ENCODE measurements around the gene CAVIN3. TPM values are rescaled to one million over a fixed set of nuclear protein-coding genes. Genes with fewer than 3 reads are reported as not detected.

Gene CAVIN3
- total and polyA plus RNA-seq, 2 of the 8 experiments (the other 6 are each of a cell fraction or from before 2014, with no cell fraction given) = 17.7 to 26.4 TPM

DNA sequence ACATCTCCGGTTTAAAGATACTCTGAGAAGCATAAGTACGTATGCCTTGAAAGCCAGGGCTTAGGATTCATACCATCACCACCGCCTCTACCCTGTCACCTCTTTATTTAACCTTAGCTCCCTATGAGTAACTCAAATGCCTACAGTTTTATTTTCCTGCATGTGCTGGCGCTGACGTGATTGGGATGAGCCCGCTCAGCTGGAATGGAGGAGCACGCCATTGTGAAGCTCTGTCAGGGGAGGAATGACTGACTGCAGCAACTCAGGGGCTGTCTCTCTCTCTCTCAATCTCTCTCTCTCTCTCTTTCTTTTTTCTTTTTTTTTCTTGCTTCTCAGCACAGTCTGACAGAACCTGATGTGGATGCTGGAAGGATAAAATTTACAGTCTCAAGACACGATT, 12.4 kb downstream of the CAVIN3 start:
- no peak overlapping the region for H3K27ac ChIP-seq (ENCODE audit: low read depth, low read length)
- no peak overlapping the region for H3K23ac ChIP-seq (ENCODE audit: insufficient read length)
- no peak overlapping the region for H3K4me2 ChIP-seq (ENCODE audit: insufficient read depth in 1 of 2, low read depth in 2 of 2, low read length in 2 of 2)
- H3K79me2 ChIP-seq (ENCODE audit: control insufficient read depth in 1 of 2, insufficient read depth in 2 of 2, low read length in 2 of 2) = no peaks in the 10 kb centered on the region
- H3K4me3 ChIP-seq (ENCODE audit: extremely low read depth in 1 of 4, insufficient read depth in 2 of 4, low read depth in 3 of 4, low read length in 4 of 4) = no peak overlapping the region
- CTCF ChIA-PET (ENCODE audit: partially characterized antibody) = interaction anchor here (0.7 to 8.5 kb wide), 15 partner anchors 10 to 307 kb away, joined by 3 to 101 read pairs (median 11); partner anchors contain the start of genes CAVIN3 and CCKBR
- no peak overlapping the region for H2BK20ac ChIP-seq (ENCODE audit: low read length)
- H3K18ac ChIP-seq (ENCODE audit: extremely low read depth, low read length) = no peak overlapping the region
- peaks cover 0 to 7% (median 4%) of the 10 kb centered on the region in 4 experiments; a peak in 2 of 7 replicates for H3K4me1 ChIP-seq (replicated peaks in 1 of 4; ENCODE audit: control insufficient read depth in 3 of 4, insufficient read depth in 4 of 4, low read length in 3 of 4)
- H3K14ac ChIP-seq (ENCODE audit: insufficient read length) = no peak overlapping the region
- no peaks in the 10 kb centered on the region for H4K20me1 ChIP-seq (replicated peaks in 1 of 2; ENCODE audit: control insufficient read depth in 1 of 2, insufficient read depth in 2 of 2, low read length in 2 of 2)
- no peak overlapping the region for H2BK15ac ChIP-seq (ENCODE audit: low read length)
- peak overlapping the region; percentile 40 for H3K56ac ChIP-seq (replicated peaks; ENCODE audit: insufficient read length, low read depth, low read length)
- FAIRE-seq (no peak), DNase-seq (ENCODE audit: low read depth in 1 of 2, low spot score in 2 of 2) (no peak)
- no peaks in the 10 kb centered on the region for H3K27me3 ChIP-seq (replicated peaks in 1 of 4; ENCODE audit: control insufficient read depth in 3 of 4, extremely low read depth in 1 of 4, insufficient read depth in 3 of 4, low read length in 3 of 4)
- no peak overlapping the region for H2BK5ac ChIP-seq (ENCODE audit: low read depth, low read length)
- H4K8ac ChIP-seq (ENCODE audit: extremely low read depth, insufficient read depth, low read length) = no peak overlapping the region
- no peaks in the 10 kb centered on the region for H3K36me3 ChIP-seq (ENCODE audit: control insufficient read depth in 2 of 4, insufficient read depth in 4 of 4, low read length in 3 of 4)
- H2BK12ac ChIP-seq (ENCODE audit: low read depth, low read length) = no peak overlapping the region
- no peak overlapping the region for H3K4ac ChIP-seq (replicated peaks; ENCODE audit: insufficient read length, low read depth, low read length)
- WGBS, 2 experiments (ENCODE audit: extremely low coverage in 1 of 2, insufficient coverage in 1 of 2, insufficient read length in 1 of 2, insufficient replicate concordance in 2 of 2, low coverage in 1 of 2, low lambda C conversion rate in 2 of 2, missing lambda C conversion rate in 1 of 2) = 59% methylated on average over 8 of the region's 8 CpGs; no CpG with 5 or more reads in 1 of the 2 experiments
- H3K23me2 ChIP-seq (ENCODE audit: low read depth, low read length) = no peaks in the 10 kb centered on the region
- H2AK5ac ChIP-seq (ENCODE audit: low read depth, low read length) = no peak overlapping the region
- no peak overlapping the region for H4K5ac ChIP-seq (ENCODE audit: insufficient read length, low read depth, low read length)
- H3K79me1 ChIP-seq (ENCODE audit: low read depth, low read length) = no peaks in the 10 kb centered on the region
- TF ChIP-seq YY1 (IDR thresholded peaks at IDR 0.05; ENCODE audit: low read depth, low read length) (0 out of 2 replicates have a peak, but pooled peaks have one; percentile 36), ASH2L (IDR thresholded peaks at IDR 0.05; ENCODE audit: low read length) (no peak), HDAC2 (IDR thresholded peaks at IDR 0.05; ENCODE audit: borderline replicate concordance in 1 of 2, low read depth in 2 of 2, low read length in 2 of 2) (no peak)
- POLR2A ChIA-PET (ENCODE audit: partially characterized antibody) = interaction anchor here (0.9 to 1.8 kb wide), 3 partner anchors 15 to 56 kb away, joined by 3 to 9 read pairs (median 3); no protein-coding TSS in a partner anchor
- H2BK120ac ChIP-seq (replicated peaks; ENCODE audit: low read depth, low read length) = no peak overlapping the region
- H3K9me3 ChIP-seq (ENCODE audit: insufficient read depth in 2 of 2, low read depth in 1 of 2, low read length in 1 of 2) = no peaks in the 10 kb centered on the region
- peak overlapping the region; percentile 88; the same call in 1 of the 2 replicates for H2AFZ ChIP-seq (ENCODE audit: low read length)
- H3K9ac ChIP-seq (replicated peaks in 1 of 4; ENCODE audit: extremely low read depth in 1 of 4, low read depth in 3 of 4, low read length in 3 of 4) = peak overlapping the region in 1 of 4 experiments; percentile 34; a peak in 1 of 7 replicates
- H4K91ac ChIP-seq (replicated peaks; ENCODE audit: insufficient read length, low read length) = no peak overlapping the region

All from H1 (cell line).